ENCODE measurements around the gene INO80.

DNA sequence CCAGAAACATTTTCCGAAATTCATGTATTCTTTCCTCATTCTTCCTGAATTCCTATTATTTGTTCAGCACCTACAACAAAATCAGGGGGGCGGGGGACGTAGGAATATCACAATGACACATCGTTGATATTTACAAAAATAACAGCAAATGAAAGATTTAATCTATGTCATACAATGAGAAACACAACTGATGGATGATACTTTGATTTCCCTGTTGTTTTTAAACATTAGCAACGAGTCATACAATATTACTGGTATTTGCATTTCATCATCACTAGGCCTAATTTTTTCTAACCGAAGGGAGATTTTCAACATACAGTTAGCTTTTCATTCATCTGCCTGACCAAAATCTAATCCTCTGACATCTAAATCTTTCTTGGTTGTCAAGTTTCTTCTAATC lies 45.3 kb upstream of the INO80 start:
- TF ChIP-seq, protein P1, sequence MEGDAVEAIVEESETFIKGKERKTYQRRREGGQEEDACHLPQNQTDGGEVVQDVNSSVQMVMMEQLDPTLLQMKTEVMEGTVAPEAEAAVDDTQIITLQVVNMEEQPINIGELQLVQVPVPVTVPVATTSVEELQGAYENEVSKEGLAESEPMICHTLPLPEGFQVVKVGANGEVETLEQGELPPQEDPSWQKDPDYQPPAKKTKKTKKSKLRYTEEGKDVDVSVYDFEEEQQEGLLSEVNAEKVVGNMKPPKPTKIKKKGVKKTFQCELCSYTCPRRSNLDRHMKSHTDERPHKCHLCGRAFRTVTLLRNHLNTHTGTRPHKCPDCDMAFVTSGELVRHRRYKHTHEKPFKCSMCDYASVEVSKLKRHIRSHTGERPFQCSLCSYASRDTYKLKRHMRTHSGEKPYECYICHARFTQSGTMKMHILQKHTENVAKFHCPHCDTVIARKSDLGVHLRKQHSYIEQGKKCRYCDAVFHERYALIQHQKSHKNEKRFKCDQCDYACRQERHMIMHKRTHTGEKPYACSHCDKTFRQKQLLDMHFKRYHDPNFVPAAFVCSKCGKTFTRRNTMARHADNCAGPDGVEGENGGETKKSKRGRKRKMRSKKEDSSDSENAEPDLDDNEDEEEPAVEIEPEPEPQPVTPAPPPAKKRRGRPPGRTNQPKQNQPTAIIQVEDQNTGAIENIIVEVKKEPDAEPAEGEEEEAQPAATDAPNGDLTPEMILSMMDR (conservative IDR thresholded peaks at IDR 0.05; ENCODE audit: low read depth, low read length): no peak
- TF ChIP-seq EZH2 (IDR thresholded peaks at IDR 0.05; ENCODE audit: borderline replicate concordance, low read depth, low read length, poor library complexity, severe bottlenecking): no peak

Data from A673 (cell line).